Glutamatergic neuron (in vitro differentiated cells): ENCODE measurements around the gene CLBA1. TPM values are rescaled to one million over a fixed set of nuclear protein-coding genes. Genes with fewer than 3 reads are reported as not detected.
"Not testable (repeated sequence)": the region's sequence is repeated elsewhere in the genome, so short reads cannot be mapped to it uniquely, and the experiment has no call there.

Source experiments
- DNase-seq: peaks from one replicate; pipeline ENCODE4 v3.0.0; 2022
- H3K27ac Mint-ChIP-seq: one replicate; pipeline ENCODE4 v1.8.0; 2020; ENCODE audit warnings: mild to moderate bottlenecking, mixed read lengths, inconsistent platforms; ENCODE audit not compliant: unreplicated experiment
- H3K27me3 Mint-ChIP-seq: one replicate; pipeline ENCODE4 v1.8.0; 2020; ENCODE audit warnings: mild to moderate bottlenecking, moderate library complexity, mixed read lengths, inconsistent platforms; ENCODE audit not compliant: unreplicated experiment
- H3K36me3 Mint-ChIP-seq: one replicate; pipeline ENCODE4 v1.8.0; 2020; ENCODE audit warnings: mild to moderate bottlenecking, mixed read lengths, inconsistent platforms; ENCODE audit not compliant: unreplicated experiment
- H3K4me1 Mint-ChIP-seq: one replicate; pipeline ENCODE4 v1.8.0; 2020; ENCODE audit warnings: mild to moderate bottlenecking, low read depth, mixed read lengths, inconsistent platforms; ENCODE audit not compliant: unreplicated experiment
- H3K4me3 Mint-ChIP-seq: one replicate; pipeline ENCODE4 v1.8.0; 2020; ENCODE audit warnings: mild to moderate bottlenecking, mixed read lengths, inconsistent platforms; ENCODE audit not compliant: unreplicated experiment
- H3K9me3 Mint-ChIP-seq: one replicate; pipeline ENCODE4 v1.8.0; 2020; ENCODE audit warnings: mild to moderate bottlenecking, moderate library complexity, mixed read lengths, inconsistent platforms; ENCODE audit not compliant: unreplicated experiment
- total RNA-seq: library from RNA; stranded (reverse); fragmentation: NEBNext Ultra II Directional; extraction: Animal tissue kit (Norgen Biotek cat#: 25700); gene quantifications from one replicate; pipeline ENCODE4 v1.2.1, GENCODE V29; 2021; ENCODE audit not compliant: unreplicated experiment
- TF ChIP-seq, protein P1 (sequence below): fragments of 200-600 bp; sonication (generic); IDR thresholded peaks from one replicate; pipeline ENCODE4 v1.5.0; 2021; ENCODE audit not compliant: partially characterized antibody, unreplicated experiment

Gene CLBA1
- total RNA-seq, 1 donor from 2014 or later: 5.9 TPM

DNA sequence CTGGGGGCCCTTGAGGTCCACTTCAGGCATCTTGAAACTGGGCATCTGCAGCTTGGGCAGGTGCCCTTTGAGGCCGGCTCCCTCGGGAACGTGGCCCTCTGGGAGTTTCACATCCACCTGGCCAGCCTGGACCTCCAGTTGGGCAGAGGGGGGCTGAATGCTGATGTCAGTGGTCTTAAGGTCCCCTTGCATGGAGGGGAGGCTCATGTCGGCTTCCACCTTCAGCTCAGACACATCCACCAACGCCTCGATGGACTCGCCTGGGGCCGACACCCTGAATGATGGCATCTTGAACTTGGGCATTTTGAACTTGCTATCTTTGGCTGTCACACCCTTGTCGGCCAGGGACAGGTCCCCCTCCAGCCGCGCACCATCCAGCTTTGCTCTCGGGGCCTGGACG is 38.4 kb upstream of the CLBA1 start:
- not testable (repeated sequence) for H3K36me3 Mint-ChIP-seq, H3K4me3 Mint-ChIP-seq, H3K27me3 Mint-ChIP-seq, H3K9me3 Mint-ChIP-seq, H3K27ac Mint-ChIP-seq, H3K4me1 Mint-ChIP-seq
- peak; percentile 1 for DNase-seq

DNA sequence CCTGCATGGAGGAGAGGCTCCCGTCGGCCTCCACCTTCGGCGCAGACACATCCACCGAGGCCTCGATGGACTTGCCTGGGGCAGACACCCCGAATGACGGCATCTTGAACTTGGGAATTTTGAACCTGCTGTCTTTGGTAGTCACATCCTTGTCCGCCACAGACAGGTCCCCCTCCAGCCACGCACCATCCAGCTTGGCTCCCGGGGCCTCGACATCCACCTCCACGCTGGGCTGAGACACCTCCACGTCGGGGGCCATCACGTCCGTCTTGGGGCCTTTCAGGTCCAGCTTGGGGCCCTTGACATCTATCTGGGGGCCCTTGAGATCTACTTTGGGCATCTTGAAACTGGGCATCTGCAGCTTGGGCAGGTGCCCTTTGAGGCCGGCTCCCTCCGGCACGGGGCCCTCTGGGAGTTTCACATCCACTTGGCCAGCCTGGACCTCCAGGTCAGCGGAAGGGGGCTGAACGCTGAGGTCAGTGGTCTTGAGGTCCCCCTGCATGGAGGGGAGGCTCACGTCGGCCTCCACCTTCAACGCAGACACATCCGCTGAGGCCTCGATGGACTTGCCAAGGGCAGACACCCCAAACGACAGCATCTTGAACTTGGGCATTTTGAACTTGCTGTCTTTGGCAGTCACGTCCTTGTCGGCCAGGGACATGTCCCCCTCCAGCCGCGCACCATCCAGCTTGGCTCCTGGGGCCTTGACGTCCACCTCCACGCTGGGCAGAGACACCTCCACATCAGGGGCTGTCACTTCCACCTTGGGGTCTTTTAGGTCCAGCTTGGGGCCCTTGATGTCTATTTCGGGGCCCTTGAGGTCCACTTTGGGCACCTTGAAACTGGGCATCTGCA is 37.5 kb upstream of the CLBA1 start:
- H3K27ac Mint-ChIP-seq, H3K27me3 Mint-ChIP-seq, H3K9me3 Mint-ChIP-seq, H3K4me3 Mint-ChIP-seq, H3K36me3 Mint-ChIP-seq, H3K4me1 Mint-ChIP-seq: not testable (repeated sequence)
- DNase-seq: peak; percentile 2

DNA sequence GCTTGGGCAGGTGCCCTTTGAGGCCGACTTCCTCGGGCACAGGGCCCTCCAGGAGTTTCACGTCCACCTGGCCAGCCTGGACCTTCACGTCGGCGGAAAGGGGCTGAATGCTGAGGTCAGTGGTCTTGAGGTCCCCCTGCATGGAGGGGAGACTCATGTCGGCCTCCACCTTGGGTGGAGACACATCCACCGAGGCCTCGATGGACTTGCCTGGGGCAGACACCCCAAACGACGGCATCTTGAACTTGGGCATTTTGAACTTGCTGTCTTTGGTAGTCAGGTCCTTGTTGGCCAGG is 36.9 kb upstream of the CLBA1 start:
- H3K27me3 Mint-ChIP-seq: peaks cover 3% of the 10 kb centered on the region
- DNase-seq: peak; percentile 0
- no peak overlapping the region for H3K4me3 Mint-ChIP-seq
- no peaks in the 10 kb centered on the region for H3K9me3 Mint-ChIP-seq
- no peaks in the 10 kb centered on the region for H3K4me1 Mint-ChIP-seq
- peaks cover 6% of the 10 kb centered on the region for H3K36me3 Mint-ChIP-seq
- TF ChIP-seq, protein P1, sequence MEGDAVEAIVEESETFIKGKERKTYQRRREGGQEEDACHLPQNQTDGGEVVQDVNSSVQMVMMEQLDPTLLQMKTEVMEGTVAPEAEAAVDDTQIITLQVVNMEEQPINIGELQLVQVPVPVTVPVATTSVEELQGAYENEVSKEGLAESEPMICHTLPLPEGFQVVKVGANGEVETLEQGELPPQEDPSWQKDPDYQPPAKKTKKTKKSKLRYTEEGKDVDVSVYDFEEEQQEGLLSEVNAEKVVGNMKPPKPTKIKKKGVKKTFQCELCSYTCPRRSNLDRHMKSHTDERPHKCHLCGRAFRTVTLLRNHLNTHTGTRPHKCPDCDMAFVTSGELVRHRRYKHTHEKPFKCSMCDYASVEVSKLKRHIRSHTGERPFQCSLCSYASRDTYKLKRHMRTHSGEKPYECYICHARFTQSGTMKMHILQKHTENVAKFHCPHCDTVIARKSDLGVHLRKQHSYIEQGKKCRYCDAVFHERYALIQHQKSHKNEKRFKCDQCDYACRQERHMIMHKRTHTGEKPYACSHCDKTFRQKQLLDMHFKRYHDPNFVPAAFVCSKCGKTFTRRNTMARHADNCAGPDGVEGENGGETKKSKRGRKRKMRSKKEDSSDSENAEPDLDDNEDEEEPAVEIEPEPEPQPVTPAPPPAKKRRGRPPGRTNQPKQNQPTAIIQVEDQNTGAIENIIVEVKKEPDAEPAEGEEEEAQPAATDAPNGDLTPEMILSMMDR: no peak
- no peak overlapping the region for H3K27ac Mint-ChIP-seq

DNA sequence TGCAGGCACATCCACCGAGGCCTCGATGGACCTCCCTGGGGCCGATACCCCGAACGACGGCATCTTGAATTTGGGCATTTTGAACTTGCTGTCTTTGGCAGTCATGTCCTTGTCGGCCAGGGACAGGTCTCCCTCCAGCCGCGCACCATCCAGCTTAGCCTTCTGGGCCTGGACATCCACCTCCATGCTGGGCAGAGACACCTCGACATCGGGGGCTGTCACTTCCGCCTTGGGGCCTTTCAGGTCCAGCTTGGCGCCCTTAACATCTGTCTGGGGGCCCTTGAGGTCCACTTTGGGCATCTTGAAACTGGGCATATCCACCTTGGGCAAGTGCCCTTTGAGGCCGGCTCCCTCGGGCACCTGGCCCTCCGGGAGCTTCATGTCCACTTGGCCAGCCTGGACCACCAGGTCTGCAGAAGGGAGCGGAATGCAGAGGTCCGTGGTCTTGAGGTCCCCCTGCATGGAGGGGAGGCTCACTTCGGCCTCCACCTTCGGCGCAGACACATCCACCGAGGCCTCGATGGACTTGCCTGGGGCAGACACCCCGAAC is 36.1 kb upstream of the CLBA1 start:
- not testable (repeated sequence) for H3K27me3 Mint-ChIP-seq, H3K9me3 Mint-ChIP-seq, H3K4me1 Mint-ChIP-seq, H3K27ac Mint-ChIP-seq, H3K4me3 Mint-ChIP-seq, H3K36me3 Mint-ChIP-seq
- DNase-seq: peak; percentile 3

DNA sequence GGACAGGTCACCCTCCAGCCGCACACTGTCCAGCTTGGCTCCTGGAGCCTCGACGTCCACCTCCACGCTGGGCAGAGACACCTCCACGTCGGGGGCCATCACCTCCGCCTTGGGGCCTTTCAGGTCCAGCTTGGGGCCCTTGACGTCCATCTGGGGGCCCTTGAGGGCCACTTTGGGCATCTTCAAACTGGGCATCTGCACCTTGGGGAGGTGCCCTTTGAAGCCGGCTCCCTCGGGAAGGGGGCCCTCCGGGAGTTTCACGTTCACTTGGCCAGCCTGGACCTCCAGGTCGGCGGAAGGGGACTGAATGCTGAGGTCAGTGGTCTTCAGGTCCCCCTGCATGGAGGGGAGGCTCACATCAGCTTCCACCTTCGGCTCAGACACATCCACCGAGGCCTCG is 35.6 kb upstream of the CLBA1 start:
- TF ChIP-seq, protein P1: no peak
- H3K27ac Mint-ChIP-seq: no peak overlapping the region
- no peak overlapping the region for H3K4me3 Mint-ChIP-seq
- peaks cover 5% of the 10 kb centered on the region for H3K27me3 Mint-ChIP-seq
- H3K9me3 Mint-ChIP-seq: no peaks in the 10 kb centered on the region
- H3K4me1 Mint-ChIP-seq: no peaks in the 10 kb centered on the region
- DNase-seq: peak; percentile 7
- H3K36me3 Mint-ChIP-seq: peaks cover 8% of the 10 kb centered on the region

DNA sequence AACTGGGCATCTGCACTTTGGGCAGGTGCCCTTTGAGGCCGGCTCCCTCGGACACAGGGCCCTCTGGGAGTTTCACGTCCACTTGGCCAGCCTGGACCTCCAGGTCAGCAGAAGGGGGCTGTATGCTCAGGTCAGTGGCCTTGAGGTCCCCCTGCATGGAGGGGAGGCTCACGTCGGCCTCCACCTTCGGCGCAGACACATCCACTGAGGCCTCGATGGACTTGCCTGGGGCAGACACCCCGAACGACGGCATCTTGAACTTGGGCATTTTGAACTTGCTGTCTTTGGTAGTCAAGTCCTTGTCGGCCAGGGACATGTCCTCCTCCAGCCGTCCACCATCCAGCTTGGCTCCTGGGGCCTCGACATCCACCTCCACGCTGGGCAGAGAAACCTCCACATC is 34.9 kb upstream of the CLBA1 start:
- H3K27me3 Mint-ChIP-seq, H3K9me3 Mint-ChIP-seq, H3K27ac Mint-ChIP-seq, H3K4me3 Mint-ChIP-seq, H3K36me3 Mint-ChIP-seq, H3K4me1 Mint-ChIP-seq: not testable (repeated sequence)
- peak; percentile 3 for DNase-seq

DNA sequence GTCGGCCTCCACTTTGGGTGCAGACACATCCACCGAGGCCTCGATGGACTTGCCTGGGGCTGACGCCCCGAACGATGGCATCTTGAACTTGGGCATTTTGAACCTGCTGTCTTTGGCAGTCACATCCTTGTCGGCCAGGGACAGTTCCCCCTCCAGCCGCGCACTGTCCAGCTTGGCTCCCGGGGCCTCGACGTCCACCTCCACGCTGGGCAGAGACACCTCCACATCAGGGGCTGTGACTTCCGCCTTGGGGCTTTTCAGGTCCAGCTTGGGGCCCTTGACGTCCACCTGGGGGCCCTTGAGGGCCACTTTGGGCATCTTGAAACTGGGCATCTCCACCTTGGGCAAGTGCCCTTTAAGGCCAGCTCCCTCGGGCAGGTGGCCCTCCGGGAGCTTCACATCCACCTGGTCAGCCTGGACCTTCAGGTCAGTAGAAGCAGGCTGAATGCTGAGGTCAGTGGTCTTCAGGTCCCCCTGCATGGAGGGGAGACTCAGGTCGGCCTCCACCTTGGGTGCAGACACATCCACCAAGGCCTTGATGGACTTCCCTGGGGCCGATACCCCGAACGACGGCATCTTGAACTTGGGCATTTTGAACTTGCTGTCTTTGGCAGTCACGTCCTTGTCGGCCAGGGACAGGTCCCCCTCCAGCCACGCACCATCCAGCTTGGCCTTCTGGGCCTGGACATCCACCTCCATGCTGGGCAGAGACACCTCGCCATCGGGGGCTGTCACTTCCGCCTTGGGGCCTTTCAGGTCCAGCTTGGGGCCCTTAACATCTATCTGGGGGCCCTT is 33.5 kb upstream of the CLBA1 start:
- H3K27me3 Mint-ChIP-seq, H3K4me3 Mint-ChIP-seq, H3K4me1 Mint-ChIP-seq, H3K9me3 Mint-ChIP-seq, H3K27ac Mint-ChIP-seq, H3K36me3 Mint-ChIP-seq: not testable (repeated sequence)
- peak; percentile 4 for DNase-seq
